Lower lobe of right lung (tissue), 2 donors: ENCODE results near the gene SPARC. TPM values are rescaled to one million over a fixed set of nuclear protein-coding genes. Genes with fewer than 3 reads are reported as not detected.

Experiments
- ATAC-seq, 2 donors: fragments of 200-7000 bp; cut with Tn5 transposase; one replicate each; pipeline ENCODE4 v1.9.1; 2020 to 2022; ENCODE audit warnings: mild to moderate bottlenecking in 2 of 2, moderate library complexity in 2 of 2
- DNase-seq: peaks from one replicate; pipeline ENCODE4 v3.0.0-alpha.2; 2020
- H3K27ac ChIP-seq: fragments of 200-600 bp; one replicate; pipeline ENCODE4 v1.8.0; 2022
- H3K27me3 ChIP-seq: fragments of 200-600 bp; one replicate; pipeline ENCODE4 v1.8.0; 2022; ENCODE audit warnings: low read depth
- H3K36me3 ChIP-seq: fragments of 200-600 bp; one replicate; pipeline ENCODE4 v1.8.0; 2022; ENCODE audit warnings: mild to moderate bottlenecking
- H3K4me1 ChIP-seq: fragments of 200-600 bp; one replicate; pipeline ENCODE4 v1.8.0; 2022
- H3K4me3 ChIP-seq: fragments of 200-600 bp; one replicate; pipeline ENCODE4 v1.8.0; 2022; ENCODE audit warnings: mild to moderate bottlenecking
- H3K9me3 ChIP-seq: fragments of 200-600 bp; one replicate; pipeline ENCODE4 v1.8.0; 2022
- intact Hi-C: fragments of 100-400 bp; cut with DNase I; formaldehyde crosslinking; loops from one replicate; pipeline ENCODE4 v1.11.0; 2022
- total RNA-seq: library from RNA; stranded (reverse); fragmentation: NEBNext Ultra II Directional; extraction: Animal tissue kit (Norgen Biotek cat#: 25700); gene quantifications from one replicate; pipeline ENCODE4 v1.2.1, GENCODE V29; 2021
- TF ChIP-seq, protein P1 (sequence below): fragments of 200-600 bp; IDR thresholded peaks from one replicate; pipeline ENCODE4 v1.8.0; 2022; ENCODE audit warnings: antibody characterized with exemption, mild to moderate bottlenecking
- donor health status: DM: no; HTN: yes; CAD: no; lungs with severe emphysema.

SPARC gene
- total RNA-seq, 1 donor from 2014 or later, result 904 TPM

DNA sequence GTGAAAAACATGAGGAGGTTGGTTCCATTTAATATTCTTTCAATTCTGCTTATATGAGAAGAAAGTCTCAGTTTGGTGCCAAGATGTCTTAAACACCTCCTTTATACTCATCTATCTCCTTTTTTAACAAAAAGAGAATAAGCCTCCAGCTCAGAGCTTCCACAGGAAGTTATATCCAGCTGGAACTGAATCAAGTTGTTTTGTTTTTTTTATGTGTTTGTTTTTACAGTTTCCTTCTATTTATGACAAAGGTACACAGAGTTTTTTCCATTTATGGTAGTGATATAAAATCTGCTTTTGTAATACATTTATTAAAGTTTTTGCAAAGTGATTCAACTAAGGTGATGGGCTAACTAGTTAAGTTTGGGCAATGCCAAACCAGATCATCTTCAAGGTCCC, 10.4 kb downstream of the SPARC start:
- ATAC-seq (no peak), DNase-seq (no peak)
- H3K9me3 ChIP-seq, result no peaks in the 10 kb centered on the region
- peak overlapping the region; percentile 75 for H3K27ac ChIP-seq
- peaks cover 91% of the 10 kb centered on the region for H3K4me1 ChIP-seq
- H3K36me3 ChIP-seq, result peaks cover 43% of the 10 kb centered on the region
- intact Hi-C loops, result no loop called here
- TF ChIP-seq, protein P1, sequence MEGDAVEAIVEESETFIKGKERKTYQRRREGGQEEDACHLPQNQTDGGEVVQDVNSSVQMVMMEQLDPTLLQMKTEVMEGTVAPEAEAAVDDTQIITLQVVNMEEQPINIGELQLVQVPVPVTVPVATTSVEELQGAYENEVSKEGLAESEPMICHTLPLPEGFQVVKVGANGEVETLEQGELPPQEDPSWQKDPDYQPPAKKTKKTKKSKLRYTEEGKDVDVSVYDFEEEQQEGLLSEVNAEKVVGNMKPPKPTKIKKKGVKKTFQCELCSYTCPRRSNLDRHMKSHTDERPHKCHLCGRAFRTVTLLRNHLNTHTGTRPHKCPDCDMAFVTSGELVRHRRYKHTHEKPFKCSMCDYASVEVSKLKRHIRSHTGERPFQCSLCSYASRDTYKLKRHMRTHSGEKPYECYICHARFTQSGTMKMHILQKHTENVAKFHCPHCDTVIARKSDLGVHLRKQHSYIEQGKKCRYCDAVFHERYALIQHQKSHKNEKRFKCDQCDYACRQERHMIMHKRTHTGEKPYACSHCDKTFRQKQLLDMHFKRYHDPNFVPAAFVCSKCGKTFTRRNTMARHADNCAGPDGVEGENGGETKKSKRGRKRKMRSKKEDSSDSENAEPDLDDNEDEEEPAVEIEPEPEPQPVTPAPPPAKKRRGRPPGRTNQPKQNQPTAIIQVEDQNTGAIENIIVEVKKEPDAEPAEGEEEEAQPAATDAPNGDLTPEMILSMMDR, result no peak
- no peak overlapping the region for H3K4me3 ChIP-seq
- H3K27me3 ChIP-seq, result no peaks in the 10 kb centered on the region

DNA sequence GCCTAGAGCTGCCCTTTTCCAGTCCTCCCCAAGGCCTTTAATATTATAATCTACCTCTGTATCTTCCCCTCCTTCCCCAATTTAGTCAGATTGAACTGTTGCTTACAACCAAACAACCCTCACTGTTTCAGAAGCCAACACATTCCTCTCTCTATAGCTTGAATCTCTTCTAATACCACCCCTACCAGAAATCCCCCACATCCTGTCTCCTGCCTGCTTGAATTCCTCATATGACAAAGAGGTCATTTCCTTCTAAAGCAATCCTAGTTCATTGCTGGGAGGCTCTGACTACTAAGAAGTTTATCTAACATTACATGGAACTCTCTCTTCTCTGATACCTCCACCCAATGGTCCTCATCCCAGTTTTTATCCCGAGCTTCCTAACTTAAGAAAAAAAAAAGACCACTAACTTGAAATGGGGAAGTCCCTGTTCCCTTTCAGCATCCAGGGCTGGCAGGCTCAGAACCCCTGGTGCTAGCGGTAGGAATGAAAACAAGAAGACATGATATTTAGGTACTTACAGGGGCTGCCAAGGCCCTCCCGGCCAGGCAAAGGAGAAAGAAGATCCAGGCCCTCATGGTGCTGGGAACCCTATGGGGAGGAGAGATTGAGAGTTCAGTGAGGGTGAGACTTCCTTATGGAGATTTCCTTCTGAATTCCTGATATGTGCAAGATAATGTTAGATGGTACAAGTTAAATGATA, 11.0 kb downstream of the SPARC start:
- no peaks in the 10 kb centered on the region for H3K9me3 ChIP-seq
- intact Hi-C loops, result no loop called here

DNA sequence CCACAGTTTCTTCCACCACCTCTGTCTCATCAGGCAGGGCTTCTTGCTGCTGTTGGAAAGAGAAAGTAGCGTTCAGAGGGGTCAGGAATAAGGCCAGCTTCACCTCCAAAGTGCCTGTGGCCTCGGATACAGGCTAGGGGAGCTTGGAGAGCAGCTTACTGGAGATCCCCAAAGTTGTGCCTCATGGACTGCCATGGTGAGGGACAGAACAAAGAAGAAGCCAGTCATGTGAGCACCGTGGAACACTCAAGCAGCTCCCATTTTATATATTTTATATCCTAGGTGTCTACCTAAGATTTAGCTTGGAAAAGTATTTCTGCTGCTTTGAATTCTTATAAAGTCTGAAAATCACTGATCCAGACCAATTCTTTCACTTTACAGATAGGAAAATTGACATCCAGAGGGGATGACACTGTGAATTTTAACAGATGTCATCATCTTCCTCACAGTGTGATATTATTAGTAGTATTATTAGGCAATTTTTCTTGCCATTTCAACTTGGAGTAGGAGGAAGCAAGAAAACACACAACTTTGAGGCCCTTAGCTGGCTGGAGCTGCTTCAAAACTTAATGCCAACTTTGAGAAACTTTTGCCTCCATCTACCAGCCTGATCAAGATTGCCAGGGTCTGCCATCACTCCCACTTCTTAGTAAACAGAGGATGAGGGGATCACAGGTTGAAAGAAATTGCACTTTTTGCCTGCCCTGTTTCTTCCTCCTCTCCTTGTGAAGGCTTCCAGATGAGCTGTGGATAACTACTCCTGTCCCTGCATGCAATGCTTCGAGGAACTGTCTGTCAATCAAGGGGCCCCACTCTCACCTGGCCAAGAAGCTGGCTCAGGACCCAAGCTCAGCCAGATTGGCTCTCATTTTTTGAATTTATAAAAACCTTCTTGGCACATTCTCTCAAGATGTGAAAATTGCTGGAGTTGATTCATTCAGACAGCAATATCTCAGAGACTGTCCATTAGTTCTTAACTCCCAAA, 11.8 kb downstream of the SPARC start:
- ATAC-seq (no peak), DNase-seq (no peak)
- peaks cover 92% of the 10 kb centered on the region for H3K4me1 ChIP-seq
- no peaks in the 10 kb centered on the region for H3K9me3 ChIP-seq
- intact Hi-C loops, result no loop called here
- no peaks in the 10 kb centered on the region for H3K27me3 ChIP-seq
- H3K27ac ChIP-seq, result peak overlapping the region; percentile 75
- TF ChIP-seq, protein P1, result no peak
- H3K4me3 ChIP-seq, result no peak overlapping the region
- peaks cover 53% of the 10 kb centered on the region for H3K36me3 ChIP-seq

More for the DNA sequence above, 11.0 kb downstream of the SPARC start:
- H3K36me3 ChIP-seq, result peaks cover 48% of the 10 kb centered on the region
- TF ChIP-seq, protein P1, result no peak
- no peak for DNase-seq
- no peak overlapping the region for H3K4me3 ChIP-seq
- H3K27me3 ChIP-seq, result no peaks in the 10 kb centered on the region
- H3K4me1 ChIP-seq, result peaks cover 91% of the 10 kb centered on the region
- peak in 1 of 2 donors; percentile 16 for ATAC-seq
- H3K27ac ChIP-seq, result peak overlapping the region; percentile 75

DNA sequence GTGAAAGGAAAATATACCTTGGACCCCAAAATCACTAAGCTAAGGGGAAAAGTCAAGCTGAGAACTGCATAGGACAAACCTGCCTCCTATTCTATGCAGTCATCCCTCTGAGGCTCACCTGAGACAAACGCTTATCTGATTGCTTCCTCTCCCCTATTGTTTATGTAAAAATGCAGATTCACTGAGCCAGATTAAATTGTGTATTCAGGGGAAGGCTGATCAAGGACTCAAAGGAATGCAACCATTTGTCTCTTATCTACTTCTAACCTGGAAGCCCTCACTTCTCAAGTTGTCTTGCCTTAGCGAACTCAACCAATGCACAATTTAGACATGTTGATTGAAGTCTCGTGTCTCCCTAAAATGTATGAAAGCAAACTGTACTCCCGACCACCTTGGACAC, 13.3 kb downstream of the SPARC start:
- Histone ChIP-seq H3K27me3 (no peaks in the 10 kb centered on the region), H3K36me3 (peaks cover 68% of the 10 kb centered on the region), H3K4me1 (peaks cover 97% of the 10 kb centered on the region), H3K9me3 (no peaks in the 10 kb centered on the region), H3K27ac (peak overlapping the region; percentile 87), H3K4me3 (no peak overlapping the region)
- no peak for DNase-seq
- no peak for ATAC-seq
- intact Hi-C loops, result no loop called here
- TF ChIP-seq, protein P1, result no peak

DNA sequence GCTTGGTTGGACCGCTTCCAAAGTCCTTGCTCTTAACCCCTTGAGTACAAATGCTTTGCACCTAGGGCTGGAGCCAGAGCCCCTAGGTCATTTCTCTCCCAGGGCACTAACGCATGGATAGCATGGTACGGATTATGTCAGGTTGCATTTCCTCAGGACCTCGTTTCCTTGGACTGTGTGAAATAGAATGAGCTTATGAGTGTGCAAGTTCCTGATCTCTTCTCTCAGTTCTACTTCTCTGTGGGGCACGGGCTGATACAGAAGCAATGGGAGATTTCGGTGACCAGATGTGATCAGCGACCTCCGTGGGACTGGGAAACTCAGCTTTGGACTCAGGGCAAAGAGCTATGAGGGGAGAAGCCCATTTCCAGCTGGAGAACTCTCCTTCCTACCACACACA, 14.2 kb downstream of the SPARC start:
- no peak overlapping the region for H3K4me3 ChIP-seq
- ATAC-seq, result peak; percentile 4 to 26
- no peak for DNase-seq
- H3K9me3 ChIP-seq, result no peaks in the 10 kb centered on the region
- TF ChIP-seq, protein P1, result no peak
- peaks cover 97% of the 10 kb centered on the region for H3K4me1 ChIP-seq
- H3K27ac ChIP-seq, result peak overlapping the region; percentile 87
- intact Hi-C loops, result no loop called here
- H3K36me3 ChIP-seq, result peaks cover 77% of the 10 kb centered on the region
- no peaks in the 10 kb centered on the region for H3K27me3 ChIP-seq
